Neural crest cell (in vitro differentiated cells): ENCODE results near the gene PCNX1. TPM values are rescaled to one million over a fixed set of nuclear protein-coding genes. Genes with fewer than 3 reads are reported as not detected.
"Not testable (repeated sequence)": the region's sequence is repeated elsewhere in the genome, so short reads cannot be mapped to it uniquely, and the experiment has no call there.

ENCODE experiments used
- DNase-seq: peaks from one replicate; pipeline ENCODE4 v3.0.0; 2021; ENCODE audit warnings: low read depth, mixed read lengths, low spot score
- H3K27ac Mint-ChIP-seq: one replicate; pipeline ENCODE4 v1.8.0; 2021; ENCODE audit warnings: mild to moderate bottlenecking, mixed read lengths; ENCODE audit not compliant: unreplicated experiment
- H3K27me3 Mint-ChIP-seq: 2 replicates; pipeline ENCODE4 v1.8.0; 2021; ENCODE audit warnings: low read depth, mild to moderate bottlenecking, mixed read lengths
- H3K36me3 Mint-ChIP-seq: 2 replicates; pipeline ENCODE4 v1.8.0; 2021; ENCODE audit warnings: low read depth, mild to moderate bottlenecking, mixed read lengths
- H3K4me1 Mint-ChIP-seq: 2 replicates; pipeline ENCODE4 v1.8.0; 2021; ENCODE audit warnings: mixed read lengths
- H3K4me3 Mint-ChIP-seq: one replicate; pipeline ENCODE4 v1.8.0; 2021; ENCODE audit warnings: mild to moderate bottlenecking, mixed read lengths
- H3K9me3 Mint-ChIP-seq: 2 replicates; pipeline ENCODE4 v1.8.0; 2021; ENCODE audit warnings: mixed read lengths
- CTCF ChIP-seq: fragments of 200-600 bp; sonication (generic); conservative IDR thresholded peaks from 2 replicates; pipeline ENCODE4 v1.5.0; 2021; ENCODE audit warnings: antibody characterized with exemption, mild to moderate bottlenecking
- long read RNA-seq: library from polyadenylated mRNA; unstranded; transcript quantifications from one replicate; pipeline ENCODE4 v2.0.0, GENCODE V29; 2020
- total RNA-seq: library from RNA; stranded (reverse); gene quantifications from 2 replicates; pipeline ENCODE4 v1.2.1, GENCODE V29; 2021

Gene PCNX1
- 50.3 and 50.4 TPM in 2 replicates for total RNA-seq
- long read RNA-seq, partial matches to known transcripts = 9 of 16 reads
- long read RNA-seq, other reads (novel, unspliced or antisense) = 7 of 16 reads

DNA sequence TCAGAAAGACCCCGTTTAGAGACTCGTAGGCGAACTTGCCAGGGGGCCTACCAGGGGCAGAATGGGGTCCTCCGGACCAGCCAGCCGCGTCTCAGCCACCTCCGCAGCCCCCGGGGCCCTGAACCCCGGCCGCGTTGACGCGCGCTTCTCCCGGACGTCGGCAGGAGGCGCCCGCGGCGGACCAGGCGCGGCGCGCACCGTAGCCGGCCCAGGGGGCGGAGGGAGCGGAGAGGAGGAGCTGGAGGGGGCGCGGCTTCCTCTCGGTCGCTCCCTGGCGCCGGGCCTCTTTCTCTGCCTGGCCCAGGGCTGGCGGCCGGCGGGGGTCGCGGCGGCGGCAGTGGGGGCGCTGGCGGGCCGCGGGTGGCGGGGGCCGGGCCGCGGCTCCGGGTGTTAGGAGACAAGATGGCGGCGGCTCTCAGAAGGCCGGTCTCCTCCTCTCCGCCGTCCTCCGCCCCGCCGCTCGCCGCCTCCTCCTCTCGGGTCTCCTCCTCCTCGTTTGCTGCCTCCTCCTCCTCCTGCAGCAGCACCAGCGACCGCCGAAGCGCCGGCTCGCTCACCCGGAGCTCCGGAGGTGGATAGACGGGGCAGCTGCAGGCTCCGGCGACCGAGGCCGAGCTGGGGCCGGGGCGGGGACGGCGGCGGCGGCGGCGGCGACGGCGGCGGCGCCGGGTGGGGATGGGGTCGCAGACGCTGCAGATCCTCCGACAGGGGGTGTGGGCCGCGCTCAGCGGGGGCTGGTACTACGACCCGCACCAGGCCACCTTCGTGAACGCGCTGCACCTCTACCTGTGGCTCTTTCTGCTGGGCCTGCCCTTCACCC lies at the start of gene PCNX1:
TSS of gene PCNX1 (plus strand) at position 284 of the 820 bp plus-strand sequence. CDS start at position 676, 392 bp downstream.
- peak; percentile 91 for DNase-seq
- Mint-ChIP-seq H3K36me3 (no peaks in the 10 kb centered on the region), H3K27ac (no peak within 1 kb of the TSS)

GRCh38 chr14:70857496-70857890 lies 49.8 kb upstream of the PCNX1 start:
- Mint-ChIP-seq H3K4me3 (no peak overlapping the region), H3K27me3 (peaks cover 18% of the 10 kb centered on the region), H3K36me3 (no peaks in the 10 kb centered on the region), H3K27ac (no peak overlapping the region), H3K9me3 (no peaks in the 10 kb centered on the region), H3K4me1 (no peaks in the 10 kb centered on the region)
- no peak for DNase-seq
- TF ChIP-seq CTCF = no peak

More for the DNA sequence above, at the start of gene PCNX1:
- Mint-ChIP-seq H3K9me3 (no peaks in the 10 kb centered on the region), H3K4me1 (peaks cover 46% of the 10 kb centered on the region), H3K27me3 (peaks cover 3% of the 10 kb centered on the region), H3K4me3 (peak within 1 kb of the TSS; percentile 76)
- peak; percentile 80 for TF ChIP-seq CTCF

GRCh38 chr14:70858641-70859040 lies 48.6 kb upstream of the PCNX1 start:
- Mint-ChIP-seq H3K36me3 (no peaks in the 10 kb centered on the region), H3K4me1 (no peaks in the 10 kb centered on the region), H3K27ac (no peak overlapping the region), H3K4me3 (no peak overlapping the region), H3K9me3 (no peaks in the 10 kb centered on the region), H3K27me3 (peaks cover 18% of the 10 kb centered on the region)
- no peak for TF ChIP-seq CTCF
- no peak for DNase-seq

DNA sequence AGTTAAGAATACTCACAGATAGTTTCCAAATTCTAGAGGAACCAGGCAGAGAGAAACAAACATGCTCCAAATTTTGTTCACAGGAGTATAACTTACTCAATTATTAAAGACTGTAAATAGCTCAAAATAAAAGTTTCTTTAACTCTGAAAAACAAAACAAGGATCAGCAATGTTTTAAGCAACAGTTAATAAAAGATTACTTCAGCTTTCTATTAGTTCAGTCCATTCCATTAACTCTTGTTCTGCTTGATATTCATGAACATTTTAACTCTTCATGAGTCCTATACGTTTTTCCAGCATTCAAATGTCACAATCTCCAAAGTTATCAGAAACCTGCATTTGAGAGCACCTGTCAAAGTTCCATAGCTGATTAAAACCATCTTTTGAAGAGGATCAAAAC lies 40.3 kb upstream of the PCNX1 start:
- H3K4me1 Mint-ChIP-seq, H3K27me3 Mint-ChIP-seq, DNase-seq, H3K27ac Mint-ChIP-seq, H3K4me3 Mint-ChIP-seq: not testable (repeated sequence)
- Mint-ChIP-seq H3K9me3 (peaks cover 11% of the 10 kb centered on the region), H3K36me3 (peaks cover 10% of the 10 kb centered on the region)

- no peak for TF ChIP-seq CTCF
- H3K36me3 Mint-ChIP-seq = peaks cover 7% of the 10 kb centered on the region
- H3K4me3 Mint-ChIP-seq = no peak overlapping the region
- peaks cover 13% of the 10 kb centered on the region for H3K9me3 Mint-ChIP-seq
- no peak for DNase-seq
- no peaks in the 10 kb centered on the region for H3K27me3 Mint-ChIP-seq
- no peak overlapping the region for H3K27ac Mint-ChIP-seq
- H3K4me1 Mint-ChIP-seq = no peaks in the 10 kb centered on the region
These were observed 36.3 kb upstream of the PCNX1 start for GRCh38 chr14:70871001-70871400.
